IMR-90 (cell line): Measurements from ENCODE around the gene KDM4F.

Experiments
- CEBPB ChIP-seq: IDR thresholded peaks from 2 replicates; pipeline ENCODE4 v1.6.1; 2012; ENCODE audit warnings: low read depth, low read length, improper control_type of control experiment
- CTCF ChIP-seq: conservative IDR thresholded peaks from 2 replicates; pipeline ENCODE4 v1.5.1; 2012; ENCODE audit warnings: mild to moderate bottlenecking, low read depth, low read length, improper control_type of control experiment
- ELK1 ChIP-seq: fragments of 150-350 bp; IDR thresholded peaks from 2 replicates; pipeline ENCODE4 v1.6.1; 2016; ENCODE audit warnings: low read depth, mild to moderate bottlenecking, low read length, moderate library complexity, borderline replicate concordance
- FOS ChIP-seq: fragments of 150-350 bp; IDR thresholded peaks from 2 replicates; pipeline ENCODE4 v1.6.1; 2016; ENCODE audit warnings: low read depth, low read length
- MAFK ChIP-seq: IDR thresholded peaks from 2 replicates; pipeline ENCODE4 v1.6.1; 2012; ENCODE audit warnings: low read depth, low read length, improper control_type of control experiment
- NFE2L2 ChIP-seq: fragments of 150-350 bp; IDR thresholded peaks from 2 replicates; pipeline ENCODE4 v1.6.1; 2016; ENCODE audit warnings: low read depth, mild to moderate bottlenecking, low read length
- POLR2A ChIP-seq: IDR thresholded peaks from 2 replicates; pipeline ENCODE4 v1.6.1; 2012; ENCODE audit warnings: mild to moderate bottlenecking, low read depth, low read length
- RAD21 ChIP-seq: IDR thresholded peaks from 2 replicates; pipeline ENCODE4 v1.6.1; 2012; ENCODE audit warnings: low read length, improper control_type of control experiment
- RCOR1 ChIP-seq: IDR thresholded peaks from 2 replicates; pipeline ENCODE4 v1.6.1; 2012; ENCODE audit warnings: mild to moderate bottlenecking, low read length, improper control_type of control experiment; ENCODE audit not compliant: insufficient replicate concordance
- RFX5 ChIP-seq: IDR thresholded peaks from 2 replicates; pipeline ENCODE4 v1.8.0; 2012; ENCODE audit warnings: low read depth, mild to moderate bottlenecking, low read length, moderate library complexity
- SMC3 ChIP-seq: fragments of 150-350 bp; IDR thresholded peaks from 2 replicates; pipeline ENCODE4 v1.6.1; 2016; ENCODE audit warnings: low read depth, mild to moderate bottlenecking, antibody characterized with exemption, low read length, moderate library complexity
- USF2 ChIP-seq: fragments of 150-350 bp; IDR thresholded peaks from 2 replicates; pipeline ENCODE4 v1.6.1; 2017; ENCODE audit warnings: mild to moderate bottlenecking, antibody characterized with exemption, low read length, low read depth

GRCh38 chr11:95097209-95097608 is 48.0 kb downstream of the KDM4F start:
- TF ChIP-seq RCOR1 = no peak
- TF ChIP-seq CTCF = no peak
- no peak for TF ChIP-seq SMC3
- no peak for TF ChIP-seq POLR2A
- no peak for TF ChIP-seq ELK1
- TF ChIP-seq CEBPB = no peak
- TF ChIP-seq MAFK = no peak
- no peak for TF ChIP-seq FOS
- TF ChIP-seq RFX5 = no peak
- no peak for TF ChIP-seq NFE2L2
- no peak for TF ChIP-seq USF2
- no peak for TF ChIP-seq RAD21
